Sigmoid colon (tissue), 4 donors: ENCODE results near the gene GALR3.

Source experiments
- CTCF ChIP-seq, 4 experiments: fragments of 450-650 bp in 3 of 4; fragments of 200-600 bp in 1 of 4; IDR thresholded peaks; one replicate each; pipeline ENCODE4 v1.5.1; 2016 to 2019; ENCODE audit warnings: antibody characterized with exemption in 4 of 4, mild to moderate bottlenecking in 3 of 4, moderate library complexity in 2 of 4
- EP300 ChIP-seq, 4 donors: sonication (generic); formaldehyde crosslinking; IDR thresholded peaks; one replicate each; pipeline ENCODE4 v1.6.1; 2017; ENCODE audit warnings: antibody characterized with exemption in 4 of 4
- POLR2A ChIP-seq, 2 donors: fragments of 450-650 bp; IDR thresholded peaks; one replicate each; pipeline ENCODE4 v1.6.1; 2016; ENCODE audit warnings: antibody characterized with exemption in 2 of 2, mild to moderate bottlenecking in 2 of 2, moderate library complexity in 2 of 2
- POLR2AphosphoS5 ChIP-seq, 4 donors: sonication (generic); formaldehyde crosslinking; IDR thresholded peaks; one replicate each; pipeline ENCODE4 v1.6.1; 2017; ENCODE audit warnings: antibody characterized with exemption in 4 of 4

- TF ChIP-seq CTCF (IDR thresholded peaks at IDR 0.05) (no peak), POLR2AphosphoS5 (IDR thresholded peaks at IDR 0.05) (no peak), POLR2A (IDR thresholded peaks at IDR 0.05) (no peak), EP300 (IDR thresholded peaks at IDR 0.05) (no peak)
These were observed 14.9 kb upstream of the GALR3 start for GRCh38 chr22:37808294-37808657.
